Endothelial cell of umbilical vein (primary cell): Measurements from ENCODE around the gene THSD4. TPM values are rescaled to one million over a fixed set of nuclear protein-coding genes. Genes with fewer than 3 reads are reported as not detected.

Source experiments
- BruUV-seq: library from RNA; stranded (reverse); fragments of 400-500 nt; replicated peaks from 2 replicates; lab custom pipeline; 2021; lab: Mats Ljungman, UMichigan
- CTCF ChIA-PET: fragments of 300-600, 350-600 bp; sonication (Branson Sonifier 250); formaldehyde crosslinking; loops from one replicate; lab custom pipeline; 2021; ENCODE audit warnings: antibody characterized with exemption, inconsistent platforms; lab: Charles Lee
- POLR2A ChIA-PET: fragments of 300-600, 350-600 bp; sonication (Branson Sonifier 250); formaldehyde crosslinking; loops from one replicate; lab custom pipeline; 2021; ENCODE audit warnings: antibody characterized with exemption, inconsistent platforms; lab: Charles Lee
- DNase-seq: peaks from one replicate; pipeline ENCODE4 v3.0.0-alpha.2; 2011; ENCODE audit warnings: low read depth, low spot score
- FAIRE-seq: peaks from 2 replicates; lab custom pipeline; 2011; peaks lifted over from hg19 to GRCh38; lab: Jason Lieb, UNC
- H2AFZ ChIP-seq: 2 replicates; pipeline ENCODE4 v1.6.0; 2012; ENCODE audit warnings: low read depth, low read length, control low read depth, inconsistent platforms
- H3K27ac ChIP-seq: 2 replicates; pipeline ENCODE4 v1.5.1; 2011; ENCODE audit warnings: low read depth, mild to moderate bottlenecking, control low read depth, low read length, moderate library complexity; ENCODE audit not compliant: insufficient read depth
- H3K27me3 ChIP-seq, 2 experiments: 2 replicates each; pipeline versions ENCODE4 v1.6.0 to v1.6.1; 2011; ENCODE audit warnings: low read length in 2 of 2, mixed read lengths in 1 of 2; ENCODE audit not compliant: control insufficient read depth in 2 of 2, insufficient read depth in 2 of 2
- H3K36me3 ChIP-seq, 2 experiments: 2 replicates in 1 of 2; 3 replicates in 1 of 2; pipeline ENCODE4 v1.5.1; 2011; ENCODE audit warnings: low read length in 2 of 2, mild to moderate bottlenecking in 1 of 2, moderate library complexity in 1 of 2; ENCODE audit not compliant: control insufficient read depth in 2 of 2, insufficient read depth in 2 of 2; ENCODE audit errors: extremely low read depth in 1 of 2
- H3K4me1 ChIP-seq: 3 replicates; pipeline ENCODE4 v1.5.1; 2011; ENCODE audit warnings: mild to moderate bottlenecking, low read length; ENCODE audit not compliant: control insufficient read depth, insufficient read depth; ENCODE audit errors: extremely low read depth
- H3K4me2 ChIP-seq: 2 replicates; pipeline ENCODE4 v1.6.1; 2011; ENCODE audit warnings: low read length, control low read depth, mixed read lengths; ENCODE audit not compliant: insufficient read depth
- H3K4me3 ChIP-seq, 3 experiments: fragments of 200-600 bp in 1 of 3; sonication (generic), shearing (Covaris generic) in 1 of 3; replicated peaks in 1 of 3; 2 replicates each; pipeline ENCODE4 v1.5.1; 2011 to 2016; ENCODE audit warnings: control low read depth in 3 of 3, low read length in 3 of 3, mild to moderate bottlenecking in 2 of 3, inconsistent platforms in 1 of 3, low read depth in 1 of 3, moderate library complexity in 1 of 3; ENCODE audit not compliant: insufficient read depth in 1 of 3
- H3K79me2 ChIP-seq: 2 replicates; pipeline ENCODE4 v1.6.0; 2012; ENCODE audit warnings: low read length, inconsistent platforms; ENCODE audit not compliant: control insufficient read depth, insufficient read depth
- H3K9ac ChIP-seq: replicated peaks from 2 replicates; pipeline ENCODE3; 2011; ENCODE audit warnings: low read length, control low read depth; ENCODE audit not compliant: insufficient read depth; ENCODE audit errors: extremely low read depth
- H3K9me1 ChIP-seq: replicated peaks from 3 replicates; pipeline ENCODE4 v1.6.0; 2011; ENCODE audit warnings: mild to moderate bottlenecking, low read length; ENCODE audit not compliant: control insufficient read depth, insufficient read depth; ENCODE audit errors: extremely low read depth
- H3K9me3 ChIP-seq: replicated peaks from 2 replicates; pipeline ENCODE4 v1.5.1; 2012; ENCODE audit warnings: low read length, inconsistent platforms; ENCODE audit not compliant: control insufficient read depth, insufficient read depth
- H4K20me1 ChIP-seq: replicated peaks from 2 replicates; pipeline ENCODE3; 2011; ENCODE audit warnings: mild to moderate bottlenecking, low read length; ENCODE audit not compliant: control insufficient read depth, insufficient read depth; ENCODE audit errors: extremely low read depth
- EZH2 ChIP-seq: IDR thresholded peaks from 2 replicates; pipeline ENCODE4 v1.6.1; 2012; ENCODE audit warnings: borderline replicate concordance, low read depth, mild to moderate bottlenecking, moderate library complexity, low read length, inconsistent platforms; ENCODE audit not compliant: severe bottlenecking
- FOS ChIP-seq: IDR thresholded peaks from 2 replicates; pipeline ENCODE4 v1.6.1; 2011; ENCODE audit warnings: mild to moderate bottlenecking, low read length, moderate library complexity, borderline replicate concordance; ENCODE audit not compliant: insufficient read depth
- GATA2 ChIP-seq: IDR thresholded peaks from 2 replicates; pipeline ENCODE4 v1.7.0; 2011; ENCODE audit warnings: low read depth, mild to moderate bottlenecking, moderate library complexity, mixed read lengths, low read length; ENCODE audit not compliant: insufficient read length, insufficient read depth
- JUN ChIP-seq: IDR thresholded peaks from 2 replicates; pipeline ENCODE4 v1.6.1; 2011; ENCODE audit warnings: borderline replicate concordance, low read depth; ENCODE audit not compliant: insufficient read length, insufficient read depth
- MYC ChIP-seq: IDR thresholded peaks from one replicate; pipeline ENCODE4 v1.6.1; 2011; ENCODE audit warnings: mild to moderate bottlenecking, low read depth, low read length
- POLR2A ChIP-seq: IDR thresholded peaks from 2 replicates; pipeline ENCODE4 v1.6.1; 2012; ENCODE audit warnings: low read depth, mild to moderate bottlenecking, control low read depth, low read length
- POLR2AphosphoS5 ChIP-seq: IDR thresholded peaks from 2 replicates; pipeline ENCODE4 v1.6.1; 2012; ENCODE audit warnings: low read depth, mild to moderate bottlenecking, control low read depth, low read length, moderate library complexity; ENCODE audit not compliant: insufficient read depth
- dilution Hi-C: fragments of 300-500 bp; cut with MboI; formaldehyde crosslinking; loops from one replicate; pipeline ENCODE4 v1.15.0; 2019; ENCODE audit warnings: low sequenced_read_pairs; ENCODE audit not compliant: extremely low pct_ligation_motif_present
- intact Hi-C: fragments of 100-400 bp; cut with micrococcal nuclease; formaldehyde crosslinking; loops from one replicate; pipeline ENCODE4 v1.10.0; 2022
- polyA plus RNA-seq, 4 experiments: library from polyadenylated mRNA; depleted of rRNA in 3 of 4; stranded (reverse) in 3 of 4; unstranded in 1 of 4; fragments of >200 nt; gene quantifications; 2 replicates each; pipeline versions ENCODE4 v1.2.1 to v1.2.3, GENCODE V29; 2011 to 2012; ENCODE audit warnings: missing spikeins in 1 of 4
- total RNA-seq: library from RNA; stranded (reverse); gene quantifications from 2 replicates; pipeline ENCODE4 v1.2.3, GENCODE V29; 2021
- TF ChIP-seq, protein P1 (sequence below), 2 donors: IDR thresholded peaks; 1 replicate in 1 of 2; 2 replicates in 1 of 2; pipeline ENCODE4 v1.5.1; 2011; ENCODE audit warnings: low read length in 2 of 2, mild to moderate bottlenecking in 2 of 2, moderate library complexity in 2 of 2, control low read depth in 1 of 2, inconsistent platforms in 1 of 2, low read depth in 1 of 2; ENCODE audit not compliant: insufficient read depth in 1 of 2; ENCODE audit errors: extremely low read depth in 1 of 2
- TF ChIP-seq, protein P2 (sequence below): IDR thresholded peaks from 2 replicates; pipeline ENCODE4 v1.6.1; 2011; ENCODE audit not compliant: insufficient read depth, insufficient read length

THSD4 gene
- total and polyA plus RNA-seq, 2 donors (not counting 3 experiments of a cell fraction or from before 2014, with no cell fraction given): 9.9 to 25.4 TPM

DNA sequence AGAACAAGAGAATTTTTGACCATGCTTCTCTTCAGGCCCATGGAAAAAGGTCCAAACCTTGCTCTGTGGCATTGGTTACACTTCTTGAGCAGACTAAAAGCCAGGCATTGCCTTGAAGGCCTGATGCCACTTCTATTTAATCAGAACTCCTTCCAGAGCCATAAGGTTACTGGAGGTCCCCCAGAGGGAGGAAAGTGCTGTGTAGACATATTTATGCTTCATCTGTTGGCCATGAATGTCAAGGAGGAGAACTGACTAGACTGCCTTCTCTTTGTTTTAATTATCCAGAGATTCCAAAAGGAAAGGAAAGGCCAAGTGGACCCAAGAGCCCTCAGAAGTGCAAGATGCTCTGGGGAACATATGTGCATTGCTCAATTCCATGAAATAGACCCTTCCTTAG lies 402.5 kb downstream of the THSD4 start:
- H3K4me1 ChIP-seq: no peaks in the 10 kb centered on the region
- H2AFZ ChIP-seq: no peak overlapping the region
- BruUV-seq: no TSS peak
- no peak overlapping the region for H3K9ac ChIP-seq
- dilution Hi-C loops (no loop called here), intact Hi-C loops (no loop called here)
- DNase-seq: no peak
- no peak for TF ChIP-seq MYC
- H3K9me3 ChIP-seq: no peaks in the 10 kb centered on the region
- H3K9me1 ChIP-seq: no peaks in the 10 kb centered on the region
- peaks cover 0 to 8% of the 10 kb centered on the region in 2 experiments for H3K27me3 ChIP-seq
- H4K20me1 ChIP-seq: no peaks in the 10 kb centered on the region
- no peak overlapping the region for H3K4me3 ChIP-seq
- H3K27ac ChIP-seq: no peak overlapping the region
- no peaks in the 10 kb centered on the region for H3K79me2 ChIP-seq
- CTCF ChIA-PET: no interaction called here
- H3K4me2 ChIP-seq: no peak overlapping the region
- FAIRE-seq: no peak
- H3K36me3 ChIP-seq: no peaks in the 10 kb centered on the region
- POLR2A ChIA-PET: no interaction called here

DNA sequence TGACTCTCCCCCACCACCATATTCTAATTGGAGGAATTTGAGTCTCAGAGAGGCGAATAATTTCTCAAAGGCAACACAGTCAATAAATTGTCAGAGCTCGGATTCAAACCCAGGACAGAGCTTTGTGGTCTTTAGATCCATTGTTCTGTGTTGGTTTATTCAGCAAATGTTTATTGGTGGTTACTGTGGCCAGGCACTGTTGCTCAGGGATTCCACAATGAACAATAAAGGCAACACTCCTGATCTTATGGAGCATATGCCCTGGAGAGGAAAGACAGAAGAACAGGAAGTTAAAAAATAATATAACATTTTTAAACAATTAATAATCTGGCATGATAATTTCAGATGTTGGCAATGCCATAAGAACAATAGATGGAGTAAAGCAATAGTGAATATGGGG lies 403.4 kb downstream of the THSD4 start:
- Histone ChIP-seq H3K27me3 (peaks cover 0 to 10% of the 10 kb centered on the region in 2 experiments), H2AFZ (no peak overlapping the region), H3K27ac (no peak overlapping the region), H3K4me1 (no peaks in the 10 kb centered on the region), H3K9me3 (no peaks in the 10 kb centered on the region), H3K9ac (no peak overlapping the region), H3K9me1 (no peaks in the 10 kb centered on the region), H4K20me1 (no peaks in the 10 kb centered on the region), H3K4me3 (no peak overlapping the region), H3K4me2 (no peak overlapping the region), H3K79me2 (no peaks in the 10 kb centered on the region), H3K36me3 (no peaks in the 10 kb centered on the region)
- CTCF ChIA-PET: interaction anchor here (1.0 kb wide), 1 partner anchor 15 kb away, joined by 4 read pairs; no protein-coding TSS in a partner anchor
- DNase-seq (peak; percentile 6), FAIRE-seq (no peak)
- dilution Hi-C loops (no loop called here), intact Hi-C loops (no loop called here)
- POLR2A ChIA-PET: no interaction called here
- TF ChIP-seq, protein P1, sequence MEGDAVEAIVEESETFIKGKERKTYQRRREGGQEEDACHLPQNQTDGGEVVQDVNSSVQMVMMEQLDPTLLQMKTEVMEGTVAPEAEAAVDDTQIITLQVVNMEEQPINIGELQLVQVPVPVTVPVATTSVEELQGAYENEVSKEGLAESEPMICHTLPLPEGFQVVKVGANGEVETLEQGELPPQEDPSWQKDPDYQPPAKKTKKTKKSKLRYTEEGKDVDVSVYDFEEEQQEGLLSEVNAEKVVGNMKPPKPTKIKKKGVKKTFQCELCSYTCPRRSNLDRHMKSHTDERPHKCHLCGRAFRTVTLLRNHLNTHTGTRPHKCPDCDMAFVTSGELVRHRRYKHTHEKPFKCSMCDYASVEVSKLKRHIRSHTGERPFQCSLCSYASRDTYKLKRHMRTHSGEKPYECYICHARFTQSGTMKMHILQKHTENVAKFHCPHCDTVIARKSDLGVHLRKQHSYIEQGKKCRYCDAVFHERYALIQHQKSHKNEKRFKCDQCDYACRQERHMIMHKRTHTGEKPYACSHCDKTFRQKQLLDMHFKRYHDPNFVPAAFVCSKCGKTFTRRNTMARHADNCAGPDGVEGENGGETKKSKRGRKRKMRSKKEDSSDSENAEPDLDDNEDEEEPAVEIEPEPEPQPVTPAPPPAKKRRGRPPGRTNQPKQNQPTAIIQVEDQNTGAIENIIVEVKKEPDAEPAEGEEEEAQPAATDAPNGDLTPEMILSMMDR (IDR thresholded peaks at IDR 0.05; ENCODE audit: extremely low read depth in 1 of 2, insufficient read depth in 1 of 2, low read depth in 1 of 2, low read length in 2 of 2): no peak
- no peak for TF ChIP-seq EZH2
- TF ChIP-seq GATA2: no peak
- TF ChIP-seq POLR2A: no peak
- TF ChIP-seq MYC: no peak
- TF ChIP-seq, protein P2, sequence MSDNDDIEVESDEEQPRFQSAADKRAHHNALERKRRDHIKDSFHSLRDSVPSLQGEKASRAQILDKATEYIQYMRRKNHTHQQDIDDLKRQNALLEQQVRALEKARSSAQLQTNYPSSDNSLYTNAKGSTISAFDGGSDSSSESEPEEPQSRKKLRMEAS: no peak
- no peak for TF ChIP-seq FOS
- TF ChIP-seq POLR2AphosphoS5: no peak
- TF ChIP-seq JUN: no peak
- BruUV-seq: no TSS peak
